Measurements from ENCODE around the gene APOL5. TPM values are rescaled to one million over a fixed set of nuclear protein-coding genes. Genes with fewer than 3 reads are reported as not detected.

Gene APOL5
- total RNA-seq, 1 experiment from 2014 or later, result not detected

DNA sequence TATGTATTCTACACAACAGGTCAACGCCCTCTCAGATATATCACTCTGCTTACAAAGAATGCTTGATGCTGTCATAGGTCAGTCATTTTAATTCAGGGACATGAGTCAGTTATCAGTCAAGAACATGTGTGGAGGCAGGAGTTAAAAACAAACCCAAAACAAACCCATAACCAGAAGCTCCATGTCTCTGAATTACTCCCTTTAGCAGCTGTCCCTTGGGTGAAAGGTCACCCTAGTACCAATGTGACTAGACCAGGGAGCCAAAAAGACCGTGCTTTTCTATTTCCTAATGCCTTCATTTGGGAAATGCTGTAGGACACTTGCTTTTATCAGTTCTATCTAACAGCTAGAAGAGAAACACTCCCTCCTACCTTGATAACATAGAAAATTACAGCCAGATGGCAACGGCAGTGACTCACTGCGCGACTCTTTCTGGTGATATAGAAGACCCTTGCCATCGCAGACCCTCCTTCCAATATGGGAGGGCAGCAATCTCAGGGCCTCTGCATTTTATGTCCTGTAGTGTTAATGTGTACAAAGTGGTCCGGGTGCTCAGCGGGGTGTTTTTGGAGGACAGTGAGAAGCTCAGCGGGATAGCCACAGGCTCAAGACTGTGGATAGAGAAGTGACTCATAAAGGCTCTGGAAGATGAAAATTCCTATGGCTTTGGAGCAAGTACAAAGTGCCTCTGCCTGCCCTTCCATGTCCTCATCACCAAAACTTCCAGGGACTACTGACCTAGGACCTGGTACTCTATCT is 24.8 kb downstream of the APOL5 start:
- peak; percentile 73 for DNase-seq (ENCODE audit: low spot score)

DNA sequence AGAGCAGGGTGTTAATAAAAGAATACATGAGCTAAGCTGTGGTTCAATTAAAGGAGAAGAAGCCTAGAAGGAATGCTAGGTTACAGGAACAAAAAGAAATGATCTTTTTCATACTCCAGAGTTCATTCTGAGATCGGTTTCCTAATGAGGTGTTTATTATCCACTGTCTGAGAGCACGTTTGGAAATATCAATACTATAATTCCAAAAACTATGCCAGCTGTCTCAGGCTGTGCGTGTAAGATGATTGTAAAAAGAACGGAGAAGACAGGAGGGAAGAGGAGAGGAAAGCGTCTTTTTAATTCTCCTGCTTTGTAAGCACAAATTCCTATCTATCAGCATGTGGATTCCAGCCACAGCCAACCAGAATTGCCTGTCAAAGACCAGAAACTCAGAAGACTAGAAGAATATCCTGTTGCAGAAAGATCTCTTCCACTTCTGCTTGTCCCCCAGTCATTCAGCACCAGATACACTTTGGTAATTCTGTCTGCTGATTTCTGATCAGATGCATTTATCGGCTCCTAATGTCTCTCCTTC is 25.7 kb downstream of the APOL5 start:
- DNase-seq (ENCODE audit: low spot score), result no peak

DNA sequence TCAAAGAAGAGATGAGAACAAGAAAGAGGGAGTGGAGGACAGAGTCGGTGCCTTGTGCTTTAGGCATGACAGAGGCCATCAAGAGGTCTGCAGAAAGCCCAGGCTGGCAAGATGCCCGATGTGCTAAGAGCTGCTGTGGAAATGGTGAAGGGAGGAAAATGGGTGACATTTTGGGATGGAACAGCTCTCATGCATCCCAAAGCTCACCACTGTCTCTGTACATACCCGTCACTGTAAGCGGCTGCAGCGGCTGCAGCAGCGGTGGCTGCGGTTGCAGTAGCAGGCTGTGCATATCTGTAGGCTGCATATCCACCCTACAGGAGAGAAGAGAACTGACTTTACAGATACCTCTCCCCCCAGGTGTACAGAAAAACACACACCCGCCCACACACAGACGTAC is 28.6 kb downstream of the APOL5 start:
- DNase-seq (ENCODE audit: low spot score), result no peak

DNA sequence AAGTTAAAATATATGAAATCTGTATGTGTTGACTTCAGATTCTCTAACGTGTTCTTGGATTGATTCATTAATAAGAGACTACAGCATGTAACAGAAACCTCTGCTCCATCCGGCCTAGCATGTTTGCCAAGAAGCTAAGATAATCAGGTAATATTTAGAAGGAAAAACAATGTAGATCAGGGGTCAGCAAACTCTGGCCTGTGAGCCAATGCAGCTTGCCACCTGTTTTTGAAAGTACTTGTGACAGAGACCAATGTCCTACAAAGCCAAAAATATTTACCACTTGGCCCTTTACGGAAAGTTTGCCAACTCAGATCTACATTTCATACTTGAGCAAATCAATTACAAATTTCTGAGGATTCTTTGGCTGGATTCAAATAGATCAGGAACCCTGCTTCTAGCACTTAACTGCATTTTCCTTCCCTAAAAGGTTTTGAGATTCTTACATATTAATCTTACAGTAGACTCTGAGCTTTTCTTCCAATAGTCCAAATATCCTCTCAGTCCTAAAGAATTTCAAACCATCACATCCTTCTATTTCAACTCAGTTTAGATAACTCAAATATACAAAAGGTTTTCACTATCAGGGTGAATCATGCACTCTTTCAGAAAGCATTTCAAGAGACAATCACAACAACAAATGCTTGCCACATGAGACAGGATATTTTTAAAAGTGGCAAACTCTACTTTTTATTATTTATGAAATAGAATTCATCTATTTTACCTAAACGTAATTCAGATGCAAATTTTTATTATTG is 29.5 kb downstream of the APOL5 start:
- no peak for DNase-seq (ENCODE audit: low spot score)

DNA sequence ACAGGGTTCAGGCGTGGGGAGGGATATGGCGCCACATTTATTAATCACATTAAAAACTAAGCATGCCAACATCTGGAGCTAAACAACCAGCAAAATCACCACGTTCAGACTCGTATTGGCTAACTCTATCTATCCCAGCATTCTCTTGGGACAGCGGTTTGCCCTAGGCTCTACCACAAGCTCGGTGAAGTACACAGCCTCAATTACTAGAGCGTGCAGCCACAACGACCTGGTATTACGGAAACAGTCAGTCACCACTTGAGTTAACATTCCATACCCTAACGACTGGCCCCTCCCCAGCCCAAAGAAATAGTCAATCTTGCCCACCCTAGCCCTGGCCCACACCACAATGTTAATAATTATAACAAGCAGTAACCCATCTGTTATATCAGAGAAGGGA is 32.1 kb downstream of the APOL5 start:
- DNase-seq (ENCODE audit: low spot score), result no peak

DNA sequence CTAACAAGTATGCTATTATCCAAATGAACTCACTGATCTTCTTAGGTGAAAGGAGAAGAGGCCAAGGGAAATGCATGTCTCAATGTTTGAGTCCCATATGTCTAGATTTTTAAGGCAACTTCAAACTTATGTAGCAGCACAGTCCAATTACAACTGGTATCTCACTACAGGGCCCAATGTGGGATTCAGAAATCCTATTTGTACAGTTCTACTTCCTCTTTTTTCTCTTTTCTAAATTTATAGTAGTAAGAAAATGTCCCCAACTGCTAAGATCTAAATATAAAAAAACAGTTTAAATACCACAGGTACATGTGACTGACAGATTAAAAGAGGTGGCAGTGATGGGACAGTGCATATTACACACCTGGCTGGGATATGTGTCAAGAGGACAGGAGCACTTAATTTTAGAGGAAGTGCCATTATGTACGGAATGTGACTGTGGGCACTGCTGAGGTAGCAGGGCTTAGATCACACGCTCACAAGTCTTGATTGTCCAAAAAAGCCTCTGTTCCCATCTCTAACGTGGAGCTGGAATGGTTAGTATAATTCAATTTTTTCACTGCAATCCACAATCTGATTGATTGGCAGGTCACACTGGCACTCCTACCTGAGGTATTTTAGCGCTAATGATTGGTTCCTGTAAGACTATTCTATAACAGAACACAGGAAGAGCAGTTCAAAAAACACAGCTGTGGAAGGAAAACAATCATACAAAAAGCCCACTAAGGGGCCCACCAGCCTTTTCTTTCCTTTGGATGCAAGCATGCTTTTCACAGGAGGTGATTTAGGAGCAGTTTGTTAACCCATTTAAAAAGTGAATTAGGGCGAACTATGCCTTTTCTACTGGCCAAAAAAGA is 34.6 kb downstream of the APOL5 start:
- DNase-seq (ENCODE audit: low spot score), result no peak

DNA sequence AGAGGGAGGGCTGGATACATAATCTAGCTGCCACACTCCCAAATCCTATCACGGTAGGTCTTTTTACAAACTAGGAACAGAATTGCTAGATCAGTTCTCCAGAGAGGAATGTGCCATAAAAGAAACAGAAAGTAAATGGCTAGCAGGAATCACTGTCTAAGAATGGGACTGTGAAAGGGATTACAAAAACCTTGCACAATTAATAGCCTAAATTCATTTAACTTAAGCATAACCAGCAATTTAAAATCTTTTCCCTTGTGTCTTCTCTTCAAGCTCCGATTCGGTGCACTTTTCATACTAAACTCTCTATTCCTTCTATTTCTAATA is 35.2 kb downstream of the APOL5 start:
- no peak for DNase-seq (ENCODE audit: low spot score)

- no peak for DNase-seq (ENCODE audit: low spot score)
Measured at GRCh38 chr22:35754761-35755160, 37.1 kb downstream of the APOL5 start.

GRCh38 chr22:35756722-35757121 is 39.0 kb downstream of the APOL5 start:
- no peak for DNase-seq (ENCODE audit: low spot score)

DNA sequence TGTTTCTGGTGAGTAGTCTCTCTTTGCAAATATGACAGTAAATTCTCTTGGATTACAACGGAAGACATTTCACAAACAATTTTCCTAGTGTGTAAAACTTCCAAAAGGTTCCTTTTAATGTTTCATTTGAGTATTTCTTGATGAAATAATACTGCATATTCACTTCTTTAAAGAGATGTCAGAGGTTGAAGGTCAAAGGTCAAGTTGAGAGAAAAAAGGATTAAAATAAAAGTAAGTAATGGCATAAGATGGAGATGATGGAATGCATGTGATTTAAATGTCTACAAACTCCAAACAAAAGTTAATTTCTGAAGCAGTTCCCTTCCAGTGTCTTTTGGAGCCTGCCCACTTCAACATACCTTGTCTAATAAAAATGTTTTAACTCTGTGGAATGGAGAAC is 40.7 kb downstream of the APOL5 start:
- DNase-seq (ENCODE audit: low spot score), result no peak

DNA sequence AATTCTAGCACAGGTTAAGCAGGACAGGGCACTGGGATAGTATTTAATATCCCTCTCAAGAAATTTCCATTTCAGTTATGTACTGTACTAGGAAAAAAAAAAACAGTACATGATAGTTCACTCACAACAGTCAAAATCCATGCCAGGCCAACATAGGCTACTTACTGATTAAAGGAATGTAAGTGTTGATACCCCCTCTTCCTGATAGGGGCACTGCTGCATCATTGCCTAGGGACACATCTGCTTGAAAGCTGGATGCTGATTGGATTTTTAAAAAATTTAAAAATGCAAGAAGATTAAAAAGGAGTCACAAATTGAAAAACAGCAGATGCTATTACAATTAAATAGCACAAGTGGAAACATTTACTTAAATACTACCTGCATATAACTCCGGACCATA is 43.4 kb downstream of the APOL5 start:
- DNase-seq (ENCODE audit: low spot score), result no peak

DNA sequence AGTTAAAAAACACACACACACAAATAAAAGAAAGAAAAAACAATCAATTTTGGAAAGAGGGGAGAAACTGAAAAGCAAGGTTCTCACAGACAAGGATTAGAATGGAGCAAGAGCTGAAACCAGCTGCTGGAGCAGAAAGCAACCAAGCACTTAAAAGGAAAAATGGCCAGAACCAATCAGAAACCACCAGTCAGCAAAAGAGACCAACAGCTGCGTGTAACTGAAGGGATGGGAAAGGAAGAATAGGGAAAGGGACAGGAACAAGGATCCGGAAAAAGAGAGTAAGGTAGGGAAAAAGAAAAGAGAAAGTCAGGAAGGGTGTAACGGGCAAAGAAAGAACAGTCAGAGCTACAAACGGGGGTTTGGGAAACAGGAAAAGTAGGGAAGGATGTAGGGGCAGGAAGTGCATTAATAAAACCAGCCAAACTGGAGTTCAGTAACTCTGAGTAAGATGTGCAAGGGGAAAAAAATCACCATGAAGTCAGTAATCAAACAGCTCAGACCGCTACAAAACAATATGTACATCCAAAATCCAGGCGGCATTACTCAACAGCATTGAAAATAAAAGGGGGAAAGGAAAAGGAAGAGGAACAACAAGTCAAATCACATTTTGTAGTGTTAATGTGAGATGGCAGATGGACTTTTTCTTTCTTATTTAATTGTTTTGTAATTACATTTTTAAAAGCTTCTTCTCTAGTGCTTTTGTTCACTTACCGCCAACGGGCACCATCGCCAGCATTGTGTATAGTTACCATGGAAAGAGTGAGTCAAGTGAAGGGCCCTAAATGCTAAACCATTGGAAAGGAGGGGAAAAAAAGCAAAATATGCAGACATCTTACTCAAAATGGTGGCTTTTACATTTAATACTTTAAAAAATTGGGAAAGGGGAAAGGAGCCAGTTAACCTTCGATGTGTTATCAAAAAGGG is 49.2 kb downstream of the APOL5 start:
- DNase-seq (ENCODE audit: low spot score), result no peak

DNA sequence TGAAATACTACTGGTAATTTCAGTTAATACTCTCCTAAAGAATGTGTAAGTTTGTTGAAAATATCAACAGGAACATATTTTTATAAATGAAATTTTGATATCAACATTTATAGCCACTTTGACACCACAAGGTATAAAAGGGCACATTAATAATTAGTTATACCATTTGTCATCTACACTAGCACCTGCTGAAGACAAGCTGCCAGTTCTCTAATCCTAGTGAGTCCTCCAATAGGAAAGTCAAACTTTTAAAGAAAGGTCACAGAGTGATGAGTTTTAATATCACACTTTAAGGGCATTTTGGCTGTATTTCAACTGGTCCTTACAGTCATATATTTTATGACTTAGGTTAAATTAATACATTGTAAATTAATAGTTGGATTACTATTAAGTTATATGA is 52.3 kb downstream of the APOL5 start:
- DNase-seq (ENCODE audit: low spot score), result no peak

DNA sequence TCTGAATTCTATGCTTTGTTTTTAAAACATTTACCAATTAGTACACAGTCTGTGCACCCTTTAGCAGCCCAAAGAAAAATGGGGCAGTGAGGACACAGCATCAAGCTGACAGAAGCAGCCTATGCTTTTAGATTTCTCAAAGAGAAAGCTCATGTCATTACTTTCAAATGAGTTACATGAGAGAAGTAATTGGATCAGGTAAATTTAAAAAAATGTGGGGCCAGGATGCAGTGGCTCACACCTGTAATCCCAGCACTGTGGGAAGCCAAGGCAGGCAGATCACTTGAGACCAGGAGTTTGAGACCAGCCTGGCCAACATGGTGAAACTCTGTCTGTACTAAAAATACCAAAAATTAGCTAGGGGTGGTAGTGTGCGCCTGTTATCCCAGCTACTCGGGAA is 57.7 kb downstream of the APOL5 start:
- DNase-seq (ENCODE audit: low spot score), result no peak

GRCh38 chr22:35777335-35777975 is 59.8 kb downstream of the APOL5 start:
- DNase-seq (ENCODE audit: low spot score), result peak; percentile 6

Other genes with a start within 250 kb of the APOL5 start
- 0.50 and 0.59 TPM in 2 replicates for gene RASD2, start 177.0 kb upstream of the APOL5 start, total RNA-seq (2014; rRNA removed; shearing (Covaris generic))
- 3.9 and 4.5 TPM in 2 replicates for gene MB, start 100.5 kb upstream of the APOL5 start, total RNA-seq (2014; rRNA removed; shearing (Covaris generic))
- gene APOL6, start 69.4 kb upstream of the APOL5 start, total RNA-seq (2014; rRNA removed; shearing (Covaris generic)), result 2.6 and 3.3 TPM in 2 replicates

Measured in A172 (cell line).